Bone marrow (tissue), 2 donors: ENCODE measurements around the gene VPS41.
"Not testable (repeated sequence)": the region's sequence is repeated elsewhere in the genome, so short reads cannot be mapped to it uniquely, and the experiment has no call there.

Experiments used
- DNase-seq, 2 donors: peaks; one replicate each; lab custom pipeline; 2025; lab: John Stamatoyannopoulos, UW

VPS41 gene

DNA sequence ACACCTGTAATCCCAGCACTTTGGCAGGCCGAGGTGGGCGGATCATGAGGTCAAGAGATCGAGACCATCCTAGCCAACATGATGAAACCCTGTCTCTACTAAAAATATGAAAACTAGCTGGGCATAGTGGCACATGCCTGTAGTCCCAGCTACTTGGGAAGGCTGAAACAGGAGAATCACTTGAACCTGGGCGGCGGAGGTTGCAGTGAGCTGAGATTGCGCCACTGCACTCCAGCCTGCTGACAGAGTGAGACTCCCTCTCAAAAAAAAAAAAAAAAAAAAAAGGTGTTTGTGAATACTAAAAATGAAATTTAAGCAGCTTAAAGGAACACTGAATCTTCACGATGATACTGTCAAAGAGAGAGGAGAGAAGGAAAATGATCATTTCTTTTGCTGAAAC lies 54.0 kb downstream of the VPS41 start:
- not testable (repeated sequence) for DNase-seq

GRCh38 chr7:38851321-38851720 lies 57.7 kb downstream of the VPS41 start:
- no peak for DNase-seq

GRCh38 chr7:38846280-38846679 lies 62.7 kb downstream of the VPS41 start:
- DNase-seq, result no peak

GRCh38 chr7:38844952-38845563 lies 63.9 kb downstream of the VPS41 start:
- DNase-seq, result no peak

DNA sequence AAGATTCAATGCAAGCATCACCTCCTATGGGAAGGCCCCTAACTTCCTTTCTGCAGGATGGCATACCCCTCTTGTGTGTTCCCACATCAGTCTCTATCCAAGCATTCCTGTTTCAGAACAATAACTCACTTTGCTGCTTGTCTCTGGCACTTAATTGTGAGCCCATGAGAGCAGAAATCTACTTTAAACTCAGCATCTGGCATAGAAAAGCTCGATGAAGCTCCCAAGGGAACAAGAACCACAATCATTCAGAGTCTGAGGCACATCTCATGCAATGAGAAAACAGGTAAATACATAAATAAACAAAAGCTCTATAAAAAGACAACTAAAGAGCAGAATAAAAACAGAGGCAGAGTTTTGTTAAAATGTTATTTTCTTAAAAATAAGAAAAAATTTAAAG lies 66.2 kb downstream of the VPS41 start:
- no peak for DNase-seq

DNA sequence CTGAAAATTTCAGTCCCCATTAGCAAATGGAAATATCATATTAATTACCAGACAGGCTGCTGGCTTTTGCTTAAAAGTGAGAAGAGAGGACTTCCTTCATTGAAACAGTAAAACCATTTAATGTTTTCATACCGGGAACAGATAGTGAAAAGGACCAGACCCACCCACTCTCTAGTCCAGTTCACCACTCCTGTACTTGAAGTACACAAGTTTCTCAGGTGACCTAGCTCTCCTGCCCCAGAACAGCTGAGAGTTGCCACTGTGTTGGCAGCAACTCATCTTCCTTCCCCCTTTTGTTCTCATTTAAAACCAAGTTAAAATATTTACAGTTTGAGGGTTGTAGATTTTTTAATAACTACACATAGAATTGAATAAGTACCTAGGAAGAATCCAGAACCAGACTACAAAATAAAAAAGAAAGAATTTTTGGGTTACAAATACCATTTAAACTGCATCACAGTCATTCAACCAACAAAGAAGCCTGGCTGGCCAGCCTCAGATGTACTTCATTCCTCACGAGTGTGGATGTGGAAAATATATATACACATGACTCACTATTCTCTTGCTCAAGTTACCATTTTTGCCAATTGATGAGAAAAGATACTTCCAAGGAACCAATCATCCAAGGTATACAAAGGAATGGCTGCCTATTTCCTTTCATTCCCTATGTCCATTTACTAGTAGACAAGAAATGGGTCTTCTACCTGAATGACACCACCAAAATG lies 68.1 kb downstream of the VPS41 start:
- DNase-seq, result no peak

- no peak for DNase-seq
Measured at GRCh38 chr7:38839851-38840250, 69.1 kb downstream of the VPS41 start.

GRCh38 chr7:38838725-38839385 lies 70.1 kb downstream of the VPS41 start:
- DNase-seq, result no peak

- DNase-seq, result no peak
Measured at GRCh38 chr7:38834357-38834756, 74.6 kb downstream of the VPS41 start.

DNA sequence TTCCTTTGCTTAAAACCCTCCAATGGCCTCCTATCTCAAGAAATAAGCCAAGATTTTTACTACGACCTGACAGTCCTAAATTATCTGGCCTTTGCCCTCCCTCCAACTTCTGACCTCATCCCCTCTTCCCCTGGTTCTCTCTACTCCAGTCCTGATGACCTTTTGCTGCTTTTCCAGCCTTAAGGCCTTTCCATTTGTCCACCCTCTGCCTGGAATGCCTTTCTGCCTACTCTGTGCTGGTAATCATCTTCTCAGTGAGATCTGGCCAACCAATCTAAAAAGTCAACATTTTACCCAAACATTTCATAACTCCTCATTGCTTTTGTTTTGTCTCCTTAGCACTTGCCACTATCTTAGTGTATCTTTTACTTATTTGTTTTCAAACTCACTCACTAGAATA lies 75.7 kb downstream of the VPS41 start:
- no peak for DNase-seq

GRCh38 chr7:38831259-38831996 lies 77.6 kb downstream of the VPS41 start:
- DNase-seq, result no peak

- no peak for DNase-seq
Measured at GRCh38 chr7:38830826-38831225, 78.2 kb downstream of the VPS41 start.

DNA sequence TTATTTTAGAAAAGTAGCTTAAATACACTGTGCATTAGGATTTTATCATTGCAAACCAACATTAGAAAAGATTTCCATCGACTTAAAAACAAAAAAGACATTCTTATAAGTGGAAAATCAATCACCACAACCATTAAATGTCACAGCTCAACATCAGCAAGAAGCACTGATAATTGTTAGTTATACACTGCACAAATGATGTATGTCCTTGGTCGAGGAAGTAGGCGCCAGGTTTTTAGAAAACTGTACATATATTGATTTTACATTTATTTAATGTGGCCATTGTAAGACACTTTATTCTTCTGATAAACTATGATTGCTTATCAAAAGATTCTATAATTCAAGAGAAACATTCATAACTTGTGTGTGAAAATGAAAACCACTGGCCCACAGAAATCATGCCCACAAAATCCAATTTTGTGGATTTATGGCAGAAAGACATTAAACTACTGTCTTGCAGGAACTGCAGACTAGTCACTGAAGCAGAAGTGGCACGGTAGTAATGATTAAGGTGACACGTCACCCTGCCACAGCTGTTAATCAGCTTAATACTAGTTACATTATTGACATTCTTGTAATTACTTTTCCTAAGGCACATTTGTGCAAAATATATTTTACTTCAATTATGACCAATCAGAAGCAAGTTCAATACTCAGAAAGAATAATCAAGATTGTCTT lies 79.4 kb downstream of the VPS41 start:
- no peak for DNase-seq

- DNase-seq, result no peak
Measured at GRCh38 chr7:38828026-38828425, 81.0 kb downstream of the VPS41 start.

- no peak for DNase-seq
Measured at GRCh38 chr7:38825721-38826440, 83.1 kb downstream of the VPS41 start.

DNA sequence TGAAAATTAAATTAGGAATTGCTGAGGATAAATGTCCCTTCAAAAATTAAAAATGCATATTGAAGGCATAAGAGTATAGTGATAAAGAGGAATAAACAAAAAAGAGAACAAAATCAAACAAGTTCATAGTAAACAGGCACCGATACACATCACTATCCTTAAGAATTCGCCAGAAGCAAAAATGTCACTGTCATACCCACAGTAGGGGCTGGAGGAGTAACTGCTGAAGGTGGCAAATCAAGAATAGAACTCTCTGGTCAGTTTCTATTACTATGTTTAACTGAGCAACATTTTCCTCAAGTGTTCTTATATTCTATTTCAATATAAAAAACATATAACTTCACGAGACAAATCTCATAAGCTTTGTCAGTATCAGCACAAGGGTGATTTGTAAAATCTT lies 84.0 kb downstream of the VPS41 start:
- DNase-seq, result no peak

DNA sequence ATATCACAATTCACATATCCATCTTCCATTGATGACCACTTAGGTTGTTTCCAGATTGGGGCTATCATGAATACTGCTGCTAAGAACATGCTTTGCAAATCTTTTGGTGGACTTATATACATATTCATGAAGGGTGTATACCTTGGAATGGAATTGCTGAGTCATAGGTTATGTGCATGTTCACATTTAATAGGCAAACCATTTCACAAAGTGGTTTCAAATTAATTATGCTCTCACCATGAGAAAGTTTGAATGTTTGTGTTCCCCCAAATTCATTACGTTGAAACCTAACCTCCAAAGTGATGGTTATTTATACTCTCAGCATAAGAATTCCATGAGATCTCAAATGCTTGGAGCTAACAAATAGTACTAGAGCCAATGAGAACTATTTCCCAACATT lies 86.4 kb downstream of the VPS41 start:
- no peak for DNase-seq

DNA sequence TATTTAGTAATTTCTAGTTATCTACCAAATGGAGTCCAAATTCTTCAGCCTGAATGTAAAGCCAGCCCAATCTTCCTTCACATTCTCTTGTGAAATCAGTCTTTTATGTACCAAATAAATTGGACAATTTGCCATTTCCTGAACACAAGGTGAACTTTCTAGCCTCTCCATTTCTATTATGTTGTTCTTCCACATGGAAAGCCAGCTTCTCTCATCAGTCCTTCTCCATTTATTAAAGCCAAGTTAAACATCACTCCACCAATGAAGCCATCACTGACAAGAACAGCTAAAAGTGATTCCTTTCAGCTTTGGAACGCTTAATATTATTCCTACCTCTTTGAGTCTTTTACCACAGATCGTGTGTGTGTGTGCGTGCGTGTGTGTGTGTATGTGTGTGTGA lies 88.4 kb downstream of the VPS41 start:
- DNase-seq, result no peak

- DNase-seq, result no peak
Measured at GRCh38 chr7:38819463-38819862, 89.5 kb downstream of the VPS41 start.

DNA sequence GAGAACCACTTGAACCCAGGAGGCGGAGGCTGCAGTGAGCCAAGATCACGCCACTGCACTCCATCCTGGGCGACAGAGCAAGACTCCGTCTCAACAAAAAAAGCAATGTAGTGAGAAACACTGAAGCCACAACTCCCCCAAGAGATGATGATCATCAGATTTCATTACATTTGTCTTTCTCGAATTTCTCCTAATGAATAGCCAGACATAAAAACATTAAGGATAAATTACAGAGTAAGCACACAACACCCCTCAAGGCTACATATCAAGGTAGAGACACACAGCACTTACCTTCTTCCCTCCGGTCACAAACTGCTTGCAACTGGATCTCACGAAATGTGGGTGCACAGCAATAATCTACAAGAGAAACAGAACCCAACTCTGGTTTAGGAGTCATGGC lies 91.5 kb downstream of the VPS41 start:
- DNase-seq, result no peak

DNA sequence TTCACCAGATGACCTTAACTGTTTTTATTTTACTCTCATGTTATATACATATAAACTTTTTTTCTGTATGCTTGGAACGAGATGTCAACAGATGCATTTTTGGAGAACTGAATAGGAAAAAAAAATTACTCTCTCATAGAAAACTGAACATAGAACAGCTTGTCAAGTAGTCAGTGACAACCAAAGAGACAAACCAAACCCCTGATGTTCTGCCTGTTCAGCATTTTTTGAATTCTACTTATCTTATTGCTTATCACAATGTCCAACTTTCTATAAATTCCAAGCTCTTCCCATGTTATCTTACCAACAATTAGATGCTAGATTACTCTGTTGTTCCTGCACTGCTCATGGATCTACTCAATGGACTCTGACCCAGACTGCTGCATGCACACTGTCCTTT lies 95.2 kb downstream of the VPS41 start:
- DNase-seq, result no peak

DNA sequence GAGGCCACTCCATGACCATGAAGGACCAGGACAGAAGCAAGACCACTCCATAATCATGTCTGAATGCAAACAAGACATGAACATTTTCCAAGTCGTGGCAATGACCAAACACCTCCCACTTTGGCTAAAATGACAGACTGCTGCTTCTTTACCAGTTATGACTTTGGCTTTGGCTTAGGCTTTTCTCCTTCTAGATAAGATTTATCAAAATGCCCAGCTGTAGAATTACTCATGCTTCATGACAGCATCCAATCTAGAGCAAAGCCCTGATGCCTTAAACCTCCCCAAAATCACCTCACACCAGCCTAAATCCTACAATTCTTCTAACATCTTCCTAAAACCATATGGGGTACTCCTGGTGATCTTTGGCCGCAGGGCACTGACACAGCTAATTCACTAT lies 102.1 kb downstream of the VPS41 start:
- DNase-seq, result no peak
